Activated naive CD8-positive, alpha-beta T cell treated with anti-CD3 and anti-CD28 coated beads for 36 hours (primary cell): ENCODE results near the gene ARL6IP4. TPM values are rescaled to one million over a fixed set of nuclear protein-coding genes. Genes with fewer than 3 reads are reported as not detected.

Experiments used
- DNase-seq: peaks from one replicate; pipeline ENCODE4 v3.0.0; 2021
- H3K27ac Mint-ChIP-seq: one replicate; pipeline ENCODE4 v1.8.0; 2022; ENCODE audit warnings: mild to moderate bottlenecking, moderate library complexity, mixed read lengths
- H3K27me3 Mint-ChIP-seq: one replicate; pipeline ENCODE4 v1.8.0; 2022; ENCODE audit warnings: mild to moderate bottlenecking, mixed read lengths
- H3K36me3 Mint-ChIP-seq: one replicate; pipeline ENCODE4 v1.8.0; 2021; ENCODE audit warnings: mild to moderate bottlenecking, mixed read lengths
- H3K4me1 Mint-ChIP-seq: one replicate; pipeline ENCODE4 v1.8.0; 2021; ENCODE audit warnings: mixed read lengths
- H3K4me3 Mint-ChIP-seq: one replicate; pipeline ENCODE4 v1.8.0; 2022; ENCODE audit warnings: mild to moderate bottlenecking, moderate library complexity, mixed read lengths
- H3K9me3 Mint-ChIP-seq: one replicate; pipeline ENCODE4 v1.8.0; 2022; ENCODE audit warnings: mixed read lengths
- total RNA-seq, 2 experiments: library from RNA; stranded (reverse); gene quantifications; one replicate each; pipeline ENCODE4 v1.2.3, GENCODE V29; 2021

The ARL6IP4 gene
- total RNA-seq, 2 experiments from 2014 or later, result 165 to 168 TPM

GRCh38 chr12:122965851-122966742, 14.4 kb upstream of the ARL6IP4 start, which contains the start of gene ABCB9:
TSS of gene ABCB9 (minus strand) at chr12:122966463. CDS start at chr12:122960235, 6,228 bp downstream.
- peak; percentile 92 for DNase-seq
- H3K4me1 Mint-ChIP-seq, result peaks cover 3% of the 10 kb centered on the region
- peak within 1 kb of the TSS; percentile 65 for H3K4me3 Mint-ChIP-seq
- no peaks in the 10 kb centered on the region for H3K27me3 Mint-ChIP-seq
- no peaks in the 10 kb centered on the region for H3K9me3 Mint-ChIP-seq
- H3K36me3 Mint-ChIP-seq, result no peaks in the 10 kb centered on the region
- H3K27ac Mint-ChIP-seq, result no peak within 1 kb of the TSS

- Mint-ChIP-seq H3K4me1 (peaks cover 3% of the 10 kb centered on the region), H3K36me3 (no peaks in the 10 kb centered on the region), H3K9me3 (no peaks in the 10 kb centered on the region), H3K27ac (no peak overlapping the region), H3K27me3 (no peaks in the 10 kb centered on the region), H3K4me3 (peak overlapping the region; percentile 18)
- DNase-seq, result no peak
Measured at GRCh38 chr12:122966743-122967550, 13.5 kb upstream of the ARL6IP4 start.

- Mint-ChIP-seq H3K27me3 (no peaks in the 10 kb centered on the region), H3K9me3 (no peaks in the 10 kb centered on the region), H3K27ac (no peak overlapping the region), H3K36me3 (no peaks in the 10 kb centered on the region), H3K4me3 (no peak overlapping the region), H3K4me1 (peaks cover 3% of the 10 kb centered on the region)
- DNase-seq, result no peak
Measured at GRCh38 chr12:122968104-122968503, 12.4 kb upstream of the ARL6IP4 start.

- H3K9me3 Mint-ChIP-seq, result no peaks in the 10 kb centered on the region
- no peak overlapping the region for H3K4me3 Mint-ChIP-seq
- DNase-seq, result no peak
- H3K27me3 Mint-ChIP-seq, result no peaks in the 10 kb centered on the region
- H3K4me1 Mint-ChIP-seq, result peaks cover 7% of the 10 kb centered on the region
- H3K36me3 Mint-ChIP-seq, result no peaks in the 10 kb centered on the region
- H3K27ac Mint-ChIP-seq, result no peak overlapping the region
Measured at GRCh38 chr12:122969676-122970075, 10.8 kb upstream of the ARL6IP4 start.

GRCh38 chr12:122974274-122974891, 6.1 kb upstream of the ARL6IP4 start:
- Mint-ChIP-seq H3K36me3 (peaks cover 1% of the 10 kb centered on the region), H3K4me1 (peaks cover 20% of the 10 kb centered on the region), H3K27me3 (no peaks in the 10 kb centered on the region), H3K9me3 (no peaks in the 10 kb centered on the region), H3K4me3 (peak overlapping the region; percentile 97), H3K27ac (peak overlapping the region; percentile 100)
- peak; percentile 97 for DNase-seq

- H3K27ac Mint-ChIP-seq, result peak within 1 kb of the TSS; percentile 100
- no peaks in the 10 kb centered on the region for H3K9me3 Mint-ChIP-seq
- DNase-seq, result peak; percentile 94
- H3K4me1 Mint-ChIP-seq, result peaks cover 25% of the 10 kb centered on the region
- peaks cover 1% of the 10 kb centered on the region for H3K36me3 Mint-ChIP-seq
- H3K4me3 Mint-ChIP-seq, result peak within 1 kb of the TSS; percentile 97
- no peaks in the 10 kb centered on the region for H3K27me3 Mint-ChIP-seq
Measured at GRCh38 chr12:122974892-122975789, 5.3 kb upstream of the ARL6IP4 start, which contains the start of gene OGFOD2. TSS of gene OGFOD2 (plus strand) at chr12:122975244. CDS start at chr12:122975252, 8 bp downstream.

- no peaks in the 10 kb centered on the region for H3K27me3 Mint-ChIP-seq
- peaks cover 25% of the 10 kb centered on the region for H3K4me1 Mint-ChIP-seq
- DNase-seq, result no peak
- H3K27ac Mint-ChIP-seq, result peak overlapping the region; percentile 100
- H3K36me3 Mint-ChIP-seq, result peaks cover 3% of the 10 kb centered on the region
- no peaks in the 10 kb centered on the region for H3K9me3 Mint-ChIP-seq
- H3K4me3 Mint-ChIP-seq, result peak overlapping the region; percentile 97
Measured at GRCh38 chr12:122975790-122976647, 4.5 kb upstream of the ARL6IP4 start.

- DNase-seq, result no peak
- Mint-ChIP-seq H3K4me1 (peaks cover 26% of the 10 kb centered on the region), H3K27me3 (no peaks in the 10 kb centered on the region), H3K36me3 (peaks cover 7% of the 10 kb centered on the region), H3K9me3 (no peaks in the 10 kb centered on the region), H3K27ac (no peak overlapping the region), H3K4me3 (peak overlapping the region; percentile 97)
Measured at GRCh38 chr12:122976648-122976975, 3.9 kb upstream of the ARL6IP4 start.

GRCh38 chr12:122977153-122977552, 3.3 kb upstream of the ARL6IP4 start:
- H3K4me1 Mint-ChIP-seq, result peaks cover 32% of the 10 kb centered on the region
- no peaks in the 10 kb centered on the region for H3K9me3 Mint-ChIP-seq
- H3K4me3 Mint-ChIP-seq, result no peak overlapping the region
- no peak for DNase-seq
- no peaks in the 10 kb centered on the region for H3K27me3 Mint-ChIP-seq
- H3K36me3 Mint-ChIP-seq, result peaks cover 11% of the 10 kb centered on the region
- no peak overlapping the region for H3K27ac Mint-ChIP-seq

GRCh38 chr12:122977655-122978392, 2.7 kb upstream of the ARL6IP4 start:
- no peak for DNase-seq
- Mint-ChIP-seq H3K27me3 (no peaks in the 10 kb centered on the region), H3K27ac (no peak overlapping the region), H3K36me3 (peaks cover 13% of the 10 kb centered on the region), H3K4me3 (no peak overlapping the region), H3K4me1 (peaks cover 37% of the 10 kb centered on the region), H3K9me3 (no peaks in the 10 kb centered on the region)

GRCh38 chr12:122978507-122978955, 1.9 kb upstream of the ARL6IP4 start:
- Mint-ChIP-seq H3K27ac (no peak overlapping the region), H3K9me3 (no peaks in the 10 kb centered on the region), H3K4me3 (no peak overlapping the region), H3K36me3 (peaks cover 17% of the 10 kb centered on the region), H3K4me1 (peaks cover 44% of the 10 kb centered on the region), H3K27me3 (no peaks in the 10 kb centered on the region)
- DNase-seq, result no peak

- Mint-ChIP-seq H3K4me1 (peaks cover 47% of the 10 kb centered on the region), H3K9me3 (no peaks in the 10 kb centered on the region), H3K4me3 (peak overlapping the region; percentile 93), H3K27ac (peak overlapping the region; percentile 90), H3K36me3 (peaks cover 17% of the 10 kb centered on the region), H3K27me3 (no peaks in the 10 kb centered on the region)
- no peak for DNase-seq
Measured at GRCh38 chr12:122979001-122979907, 1.2 kb upstream of the ARL6IP4 start.
